Fibroblast of skin of left quadriceps (primary cell): ENCODE measurements around the gene KLF2.

ENCODE experiments used
- DNase-seq, 2 experiments: peaks; one replicate each; pipeline ENCODE4 v3.0.0-alpha.2; 2013; ENCODE audit warnings: low read depth in 2 of 2

Gene KLF2

DNA sequence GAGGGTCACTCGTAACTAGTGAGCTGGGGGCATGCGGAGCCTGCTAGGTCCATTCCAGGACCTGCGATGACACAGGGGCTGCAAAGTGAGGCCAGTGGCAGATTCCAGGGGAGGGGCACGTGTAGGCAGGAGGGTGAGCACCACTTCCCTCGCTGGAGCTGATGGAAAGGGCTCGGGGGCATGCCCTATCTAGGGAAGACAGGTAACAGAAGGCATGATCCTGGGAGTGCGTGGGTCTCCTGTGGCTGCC lies 51.2 kb downstream of the KLF2 start:
- no peak for DNase-seq

GRCh38 chr19:16376241-16376640 lies 51.6 kb downstream of the KLF2 start:
- DNase-seq: no peak

- DNase-seq: no peak
Measured at GRCh38 chr19:16376649-16377048, 52.0 kb downstream of the KLF2 start.

DNA sequence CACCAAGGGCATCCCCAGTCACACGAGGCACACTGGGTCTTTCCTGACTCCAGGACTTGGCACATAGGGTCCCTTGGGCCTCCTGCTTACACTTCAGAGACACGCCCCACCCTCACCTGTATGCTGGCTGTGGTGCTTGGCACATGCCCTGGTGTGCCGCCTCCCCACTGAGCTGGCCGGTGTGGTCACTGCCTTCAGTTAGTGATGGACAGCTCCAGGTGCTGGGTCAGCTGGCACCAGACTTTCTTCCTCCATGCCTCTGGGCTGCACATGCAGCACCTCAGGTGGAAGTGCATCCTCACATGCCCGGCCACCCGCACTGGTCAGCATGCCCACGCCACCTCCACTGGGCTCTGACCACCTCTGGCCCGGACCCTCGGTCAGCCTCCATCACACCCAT lies 52.9 kb downstream of the KLF2 start:
- DNase-seq: no peak
